PFSK-1 (cell line): ENCODE results near the gene TMTC2.

Experiments
- FOXP2 ChIP-seq: optimal IDR thresholded peaks from 2 replicates; pipeline ENCODE3; 2011; ENCODE audit warnings: borderline replicate concordance, control low read depth, inconsistent platforms; ENCODE audit not compliant: insufficient read depth; ENCODE audit errors: extremely low read length, extremely low read depth
- POLR2AphosphoS5 ChIP-seq: IDR thresholded peaks from 2 replicates; pipeline ENCODE4 v1.6.1; 2012; ENCODE audit warnings: low read depth, mild to moderate bottlenecking, control low read depth, low read length, moderate library complexity
- SIN3A ChIP-seq: IDR thresholded peaks from 2 replicates; pipeline ENCODE4 v1.6.1; 2012; ENCODE audit warnings: mild to moderate bottlenecking, low read length, moderate library complexity, borderline replicate concordance; ENCODE audit not compliant: insufficient read depth
- TAF1 ChIP-seq: IDR thresholded peaks from 2 replicates; pipeline ENCODE4 v1.6.1; 2012; ENCODE audit warnings: low read length, control low read depth, borderline replicate concordance; ENCODE audit not compliant: insufficient read depth
- TF ChIP-seq, protein P1 (sequence below), 2 experiments: IDR thresholded peaks; 2 replicates each; pipeline versions ENCODE4 v1.6.1 to v1.8.0; 2011 to 2012; ENCODE audit warnings: low read depth in 2 of 2, low read length in 2 of 2, control low read depth in 1 of 2, inconsistent platforms in 1 of 2, mild to moderate bottlenecking in 1 of 2, moderate library complexity in 1 of 2; ENCODE audit not compliant: insufficient read depth in 1 of 2

Gene TMTC2

DNA sequence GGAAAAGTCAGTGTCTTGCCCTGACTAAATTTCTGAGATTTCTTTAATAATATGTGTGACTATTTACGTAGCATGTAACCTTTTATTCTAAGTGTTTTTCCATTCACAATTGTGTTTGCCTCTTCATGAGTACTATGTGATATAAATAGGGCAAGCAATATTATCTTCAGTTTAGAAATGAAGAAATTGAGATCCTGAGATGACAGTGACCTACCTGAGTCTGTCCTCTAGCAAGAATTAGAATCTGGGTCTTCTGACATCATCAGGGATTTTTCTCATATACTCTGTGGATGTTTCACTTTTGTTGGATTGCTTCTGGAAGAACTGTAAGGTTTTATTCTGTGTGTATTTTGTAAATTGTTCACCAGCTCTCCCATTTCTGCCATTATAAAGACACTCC is 35.0 kb downstream of the TMTC2 start:
- TF ChIP-seq SIN3A (no peak), FOXP2 (no peak), POLR2AphosphoS5 (no peak), TAF1 (no peak)
- TF ChIP-seq, protein P1, sequence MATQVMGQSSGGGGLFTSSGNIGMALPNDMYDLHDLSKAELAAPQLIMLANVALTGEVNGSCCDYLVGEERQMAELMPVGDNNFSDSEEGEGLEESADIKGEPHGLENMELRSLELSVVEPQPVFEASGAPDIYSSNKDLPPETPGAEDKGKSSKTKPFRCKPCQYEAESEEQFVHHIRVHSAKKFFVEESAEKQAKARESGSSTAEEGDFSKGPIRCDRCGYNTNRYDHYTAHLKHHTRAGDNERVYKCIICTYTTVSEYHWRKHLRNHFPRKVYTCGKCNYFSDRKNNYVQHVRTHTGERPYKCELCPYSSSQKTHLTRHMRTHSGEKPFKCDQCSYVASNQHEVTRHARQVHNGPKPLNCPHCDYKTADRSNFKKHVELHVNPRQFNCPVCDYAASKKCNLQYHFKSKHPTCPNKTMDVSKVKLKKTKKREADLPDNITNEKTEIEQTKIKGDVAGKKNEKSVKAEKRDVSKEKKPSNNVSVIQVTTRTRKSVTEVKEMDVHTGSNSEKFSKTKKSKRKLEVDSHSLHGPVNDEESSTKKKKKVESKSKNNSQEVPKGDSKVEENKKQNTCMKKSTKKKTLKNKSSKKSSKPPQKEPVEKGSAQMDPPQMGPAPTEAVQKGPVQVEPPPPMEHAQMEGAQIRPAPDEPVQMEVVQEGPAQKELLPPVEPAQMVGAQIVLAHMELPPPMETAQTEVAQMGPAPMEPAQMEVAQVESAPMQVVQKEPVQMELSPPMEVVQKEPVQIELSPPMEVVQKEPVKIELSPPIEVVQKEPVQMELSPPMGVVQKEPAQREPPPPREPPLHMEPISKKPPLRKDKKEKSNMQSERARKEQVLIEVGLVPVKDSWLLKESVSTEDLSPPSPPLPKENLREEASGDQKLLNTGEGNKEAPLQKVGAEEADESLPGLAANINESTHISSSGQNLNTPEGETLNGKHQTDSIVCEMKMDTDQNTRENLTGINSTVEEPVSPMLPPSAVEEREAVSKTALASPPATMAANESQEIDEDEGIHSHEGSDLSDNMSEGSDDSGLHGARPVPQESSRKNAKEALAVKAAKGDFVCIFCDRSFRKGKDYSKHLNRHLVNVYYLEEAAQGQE (IDR thresholded peaks at IDR 0.05; ENCODE audit: insufficient read depth in 1 of 2, low read depth in 2 of 2, low read length in 2 of 2), result no peak

DNA sequence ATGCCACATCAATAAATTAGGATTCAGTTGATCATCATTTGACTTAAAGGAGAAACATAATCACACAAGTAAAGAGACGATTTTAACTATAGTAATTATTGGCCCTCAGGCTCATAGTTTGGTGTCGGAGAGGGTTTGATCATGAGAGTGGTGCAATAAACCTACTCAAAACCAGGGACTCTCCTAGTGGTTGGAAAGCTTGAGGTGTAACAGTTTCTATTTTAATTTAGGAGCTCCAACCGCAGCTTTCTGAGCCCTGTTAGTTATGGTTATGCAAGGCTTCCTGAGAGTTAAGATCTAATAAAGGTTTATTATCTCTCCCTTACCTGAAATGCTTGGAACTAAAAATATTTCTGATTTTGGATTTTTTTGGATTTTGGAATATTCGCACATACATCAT is 36.4 kb downstream of the TMTC2 start:
- TF ChIP-seq FOXP2, result no peak
- no peak for TF ChIP-seq SIN3A
- TF ChIP-seq TAF1, result no peak
- TF ChIP-seq, protein P1 (IDR thresholded peaks at IDR 0.05; ENCODE audit: insufficient read depth in 1 of 2, low read depth in 2 of 2, low read length in 2 of 2), result no peak
- no peak for TF ChIP-seq POLR2AphosphoS5

DNA sequence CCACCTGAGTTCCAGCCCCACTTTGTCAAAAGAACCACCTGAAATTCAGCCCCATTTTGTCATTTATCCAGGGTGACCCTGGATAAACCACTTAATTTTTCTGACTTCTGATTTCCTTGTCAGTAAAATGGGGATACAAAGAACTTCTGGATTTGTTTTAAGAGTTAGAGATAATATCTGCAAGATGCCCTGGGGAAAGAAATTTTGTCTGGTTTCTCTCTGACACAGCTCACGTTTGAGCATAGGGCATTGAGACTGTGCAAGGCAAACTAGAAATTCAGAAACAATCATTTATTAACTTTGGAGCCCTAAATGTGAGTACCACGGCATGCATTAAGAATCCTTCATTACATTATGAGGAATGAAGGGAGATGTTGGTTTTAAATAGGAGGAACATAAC is 37.2 kb downstream of the TMTC2 start:
- no peak for TF ChIP-seq SIN3A
- TF ChIP-seq TAF1, result no peak
- TF ChIP-seq, protein P1 (IDR thresholded peaks at IDR 0.05; ENCODE audit: insufficient read depth in 1 of 2, low read depth in 2 of 2, low read length in 2 of 2), result no peak
- TF ChIP-seq POLR2AphosphoS5, result no peak
- no peak for TF ChIP-seq FOXP2

DNA sequence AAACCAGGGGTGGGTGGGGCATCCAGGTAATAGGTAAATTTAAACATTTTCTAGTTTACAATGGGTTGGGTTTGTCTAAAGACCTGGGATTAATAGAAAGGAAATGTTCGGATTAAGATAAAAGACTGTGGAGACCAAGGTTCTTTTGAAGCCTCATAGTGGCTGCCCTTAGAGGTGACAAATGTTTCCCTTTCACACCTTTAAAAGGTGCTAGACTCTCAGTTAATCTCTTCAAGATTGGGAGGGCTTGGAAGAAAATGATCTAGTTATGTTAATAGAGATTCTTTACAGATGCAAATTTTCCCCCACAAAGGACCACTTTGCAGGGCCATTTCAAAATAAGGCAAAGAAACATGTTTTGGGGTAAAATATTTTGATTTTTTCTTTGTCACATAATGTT is 39.0 kb downstream of the TMTC2 start:
- TF ChIP-seq TAF1 (no peak), SIN3A (no peak), FOXP2 (no peak), POLR2AphosphoS5 (no peak)
- TF ChIP-seq, protein P1 (IDR thresholded peaks at IDR 0.05; ENCODE audit: insufficient read depth in 1 of 2, low read depth in 2 of 2, low read length in 2 of 2), result no peak

DNA sequence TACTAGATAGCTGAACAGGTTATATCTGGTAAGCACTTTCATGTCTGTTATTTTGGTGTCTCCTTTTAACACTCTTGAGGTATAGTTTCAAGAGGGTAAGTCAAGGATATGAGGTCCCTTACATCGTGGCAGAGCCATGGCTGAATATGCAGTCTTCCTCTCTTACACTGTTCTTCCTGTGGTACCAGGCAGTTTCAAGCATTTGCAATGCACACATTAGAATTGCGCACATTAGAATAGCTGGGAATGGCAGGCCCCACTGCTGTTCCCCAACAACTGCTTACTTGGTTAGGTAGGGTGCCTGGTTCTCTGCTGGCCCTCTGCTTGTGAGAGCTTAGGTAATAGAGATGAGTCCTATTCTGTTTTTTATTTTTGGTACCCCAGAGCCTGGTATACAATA is 41.2 kb downstream of the TMTC2 start:
- no peak for TF ChIP-seq POLR2AphosphoS5
- no peak for TF ChIP-seq TAF1
- TF ChIP-seq, protein P1 (IDR thresholded peaks at IDR 0.05; ENCODE audit: insufficient read depth in 1 of 2, low read depth in 2 of 2, low read length in 2 of 2), result no peak
- TF ChIP-seq SIN3A, result no peak
- no peak for TF ChIP-seq FOXP2
